HG03439 (cell line): ENCODE measurements around the gene FAM81B.

ENCODE experiments used
- ATAC-seq: cut with Tn5 transposase; IDR thresholded peaks from one replicate; pipeline ENCODE4 v1.9.1; 2021; ENCODE audit warnings: mild to moderate bottlenecking, moderate library complexity; ENCODE audit not compliant: unreplicated experiment

The FAM81B gene

GRCh38 chr5:95460665-95461064, 69.5 kb downstream of the FAM81B start:
- no peak for ATAC-seq

GRCh38 chr5:95471487-95471886, 80.3 kb downstream of the FAM81B start:
- ATAC-seq = no peak

- no peak for ATAC-seq
Measured at GRCh38 chr5:95471942-95472341, 80.8 kb downstream of the FAM81B start.

- no peak for ATAC-seq
Measured at GRCh38 chr5:95484421-95484820, 93.3 kb downstream of the FAM81B start.

GRCh38 chr5:95486191-95486590, 95.0 kb downstream of the FAM81B start:
- ATAC-seq = no peak

- no peak for ATAC-seq
Measured at GRCh38 chr5:95487880-95488279, 96.7 kb downstream of the FAM81B start.
